Keratinocyte (primary cell): ENCODE measurements around the gene AFF2.

Experiments used
- EZH2 ChIP-seq: IDR thresholded peaks from one replicate; pipeline ENCODE4 v1.6.1; 2012; ENCODE audit warnings: inconsistent platforms, mild to moderate bottlenecking, low read length, moderate library complexity
- TF ChIP-seq, protein P1 (sequence below), 3 experiments: IDR thresholded peaks in 1 of 3; conservative IDR thresholded peaks in 1 of 3; optimal IDR thresholded peaks in 1 of 3; 2 replicates in 2 of 3; 3 replicates in 1 of 3; pipeline versions ENCODE3 to v1.5.1; 2011; ENCODE audit warnings: low read length in 3 of 3, mild to moderate bottlenecking in 3 of 3, moderate library complexity in 2 of 3, control low read depth in 1 of 3, inconsistent platforms in 1 of 3; ENCODE audit not compliant: insufficient read depth in 2 of 3; ENCODE audit errors: extremely low read depth in 1 of 3

DNA sequence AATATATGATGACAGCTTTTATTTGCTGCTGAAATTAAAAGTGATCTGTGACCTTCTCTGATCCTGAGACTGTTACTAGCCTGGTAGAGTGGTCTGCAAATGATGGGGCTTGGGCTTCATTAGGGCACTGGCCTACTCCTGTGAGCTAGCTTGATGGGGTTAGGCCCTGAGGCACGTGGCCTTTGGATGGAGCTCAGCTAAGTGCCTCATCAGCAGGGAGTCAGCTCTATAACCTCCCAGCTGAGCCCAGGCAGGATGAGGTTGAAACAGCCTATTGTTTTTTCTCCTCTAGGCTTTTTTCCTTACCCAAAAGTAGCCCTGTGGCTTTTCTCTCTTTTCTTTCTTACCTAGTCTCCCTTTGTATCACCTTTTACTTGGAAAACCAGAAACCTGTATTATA lies 92.2 kb downstream of the AFF2 start:
- TF ChIP-seq, protein P1, sequence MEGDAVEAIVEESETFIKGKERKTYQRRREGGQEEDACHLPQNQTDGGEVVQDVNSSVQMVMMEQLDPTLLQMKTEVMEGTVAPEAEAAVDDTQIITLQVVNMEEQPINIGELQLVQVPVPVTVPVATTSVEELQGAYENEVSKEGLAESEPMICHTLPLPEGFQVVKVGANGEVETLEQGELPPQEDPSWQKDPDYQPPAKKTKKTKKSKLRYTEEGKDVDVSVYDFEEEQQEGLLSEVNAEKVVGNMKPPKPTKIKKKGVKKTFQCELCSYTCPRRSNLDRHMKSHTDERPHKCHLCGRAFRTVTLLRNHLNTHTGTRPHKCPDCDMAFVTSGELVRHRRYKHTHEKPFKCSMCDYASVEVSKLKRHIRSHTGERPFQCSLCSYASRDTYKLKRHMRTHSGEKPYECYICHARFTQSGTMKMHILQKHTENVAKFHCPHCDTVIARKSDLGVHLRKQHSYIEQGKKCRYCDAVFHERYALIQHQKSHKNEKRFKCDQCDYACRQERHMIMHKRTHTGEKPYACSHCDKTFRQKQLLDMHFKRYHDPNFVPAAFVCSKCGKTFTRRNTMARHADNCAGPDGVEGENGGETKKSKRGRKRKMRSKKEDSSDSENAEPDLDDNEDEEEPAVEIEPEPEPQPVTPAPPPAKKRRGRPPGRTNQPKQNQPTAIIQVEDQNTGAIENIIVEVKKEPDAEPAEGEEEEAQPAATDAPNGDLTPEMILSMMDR (optimal IDR thresholded peaks at IDR 0.05 in 1 of 3, IDR thresholded peaks at IDR 0.05 in 1 of 3, conservative IDR thresholded peaks at IDR 0.05 in 1 of 3; ENCODE audit: extremely low read depth in 1 of 3, insufficient read depth in 2 of 3, low read length in 3 of 3), result no peak
- no peak for TF ChIP-seq EZH2
